GM10248 (cell line): ENCODE measurements around the gene RTN4RL2.

Experiments
- CTCF ChIA-PET: fragments of 300-600 bp; sonication (Branson Sonifier 250); formaldehyde crosslinking; extraction: SDS; loops from one replicate; lab custom pipeline; 2021; ENCODE audit warnings: antibody characterized with exemption; lab: Yijun Ruan, JAX
- POLR2A ChIA-PET: fragments of 350-650 bp; sonication (Branson Sonifier 250); formaldehyde crosslinking; extraction: SDS; loops from one replicate; lab custom pipeline; 2020; ENCODE audit warnings: antibody characterized with exemption; lab: Yijun Ruan, JAX
- DNase-seq: peaks from one replicate; pipeline ENCODE4 v3.0.0; 2012; ENCODE audit errors: extremely low spot score
- CTCF ChIP-seq: IDR thresholded peaks from 2 replicates; pipeline ENCODE4 v1.5.1; 2012; ENCODE audit warnings: mild to moderate bottlenecking, low read depth; ENCODE audit errors: extremely low read depth, missing control alignments, control extremely low read depth

RTN4RL2 gene

DNA sequence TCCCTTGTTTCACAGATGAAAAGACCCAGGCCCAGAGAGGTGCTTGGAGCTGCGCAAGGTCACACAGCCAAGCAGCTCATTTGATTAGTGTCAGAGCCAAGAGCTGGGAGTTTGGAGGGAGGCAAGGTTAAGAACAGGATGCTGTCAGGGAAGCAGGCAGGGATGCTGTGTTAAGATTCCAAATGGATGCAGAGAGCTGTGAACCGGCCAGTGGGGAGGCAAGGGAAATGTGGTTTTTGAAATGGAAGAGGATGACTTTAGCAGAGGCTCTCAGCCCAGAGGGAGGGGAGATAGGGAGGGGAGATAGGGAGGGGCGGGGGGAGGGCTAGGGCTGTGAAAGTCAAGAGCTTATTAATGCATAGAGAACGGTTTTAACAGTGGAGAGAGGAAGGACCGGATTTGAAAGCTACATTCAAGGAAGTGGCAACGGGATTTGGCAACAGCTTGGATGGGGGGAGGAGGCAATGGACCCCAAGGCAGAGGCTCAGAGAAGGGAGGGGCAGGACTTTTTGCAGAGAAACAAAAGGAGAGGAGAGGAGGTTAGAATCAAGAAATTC, 13.0 kb downstream of the RTN4RL2 start:
- ChIA-PET POLR2A (no interaction called here), CTCF (interaction anchor here (1.2 to 4.7 kb wide), 13 partner anchors 9 to 171 kb away, joined by 3 to 89 read pairs (median 5); partner anchors contain the start of gene RTN4RL2)
- no peak for DNase-seq
- no peak for TF ChIP-seq CTCF

DNA sequence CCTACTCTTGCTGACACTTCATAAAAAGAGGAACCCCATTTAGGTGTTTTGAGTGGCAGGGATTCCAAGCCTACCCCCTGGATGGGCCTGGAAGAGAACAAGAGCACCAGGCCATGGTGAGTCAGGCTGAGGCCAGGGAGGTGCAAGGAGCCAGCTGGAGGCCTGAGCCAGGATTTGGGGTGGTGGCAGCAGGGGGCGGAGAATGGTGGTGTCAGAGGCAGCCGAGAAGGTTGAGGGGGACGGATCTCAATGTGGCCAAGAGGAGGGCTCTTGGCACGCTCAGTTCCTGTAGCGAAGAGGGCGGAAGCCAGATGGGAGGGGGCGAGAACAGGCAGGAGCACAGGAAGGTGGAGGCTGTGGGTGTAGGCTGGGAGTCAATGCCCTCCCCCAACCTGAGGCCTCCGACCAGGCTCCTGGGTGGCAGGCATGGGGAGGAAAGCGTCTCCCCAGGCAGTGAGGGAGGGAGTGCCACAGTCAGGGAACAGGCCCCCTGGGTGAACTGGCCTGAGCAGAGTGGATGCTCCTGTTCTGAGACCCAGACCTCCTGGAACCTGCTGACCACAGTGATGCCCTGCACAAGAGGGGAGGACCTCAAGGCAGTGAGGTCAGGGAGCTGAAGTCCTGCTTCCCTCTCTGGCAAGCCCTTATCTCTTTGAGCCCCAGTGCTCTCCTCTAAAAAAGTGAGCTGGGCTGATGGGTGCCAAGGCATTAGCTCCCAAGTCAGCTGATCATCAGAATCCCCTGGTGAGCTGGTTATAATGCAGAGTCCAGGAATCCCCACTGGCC, 13.9 kb downstream of the RTN4RL2 start:
- DNase-seq, result no peak
- CTCF ChIA-PET, result interaction anchor here (0.7 to 4.7 kb wide), 10 partner anchors 8 to 94 kb away, joined by 3 to 89 read pairs (median 4); partner anchors contain the start of gene RTN4RL2
- POLR2A ChIA-PET, result no interaction called here
- no peak for TF ChIP-seq CTCF

- ChIA-PET POLR2A (no interaction called here), CTCF (interaction anchor here (0.7 to 4.7 kb wide), 8 partner anchors 8 to 94 kb away, joined by 3 to 89 read pairs (median 6); partner anchors contain the start of gene RTN4RL2)
- DNase-seq, result no peak
- TF ChIP-seq CTCF, result no peak
These were observed 14.4 kb downstream of the RTN4RL2 start for GRCh38 chr11:57474803-57475115.

DNA sequence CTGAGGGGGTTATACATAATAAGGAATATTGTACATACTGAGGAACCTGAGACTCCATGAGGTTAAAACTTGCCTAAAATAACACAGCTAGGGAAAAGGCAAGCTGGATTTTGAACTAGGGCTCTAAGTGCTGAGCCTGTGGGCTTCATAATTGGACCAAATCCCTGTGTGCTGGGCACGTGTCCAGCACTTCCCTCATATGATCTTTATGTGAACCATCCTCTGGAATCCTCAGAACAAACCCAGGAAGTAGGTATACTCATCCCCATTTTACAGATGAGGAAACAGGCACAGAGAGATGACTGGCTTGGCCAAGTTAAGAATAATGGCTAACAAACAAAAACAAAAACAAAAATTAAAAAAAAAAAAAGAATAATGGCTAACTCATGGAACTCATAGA, 14.9 kb downstream of the RTN4RL2 start:
- POLR2A ChIA-PET, result no interaction called here
- CTCF ChIA-PET, result interaction anchor here (0.7 to 4.7 kb wide), 8 partner anchors 7 to 93 kb away, joined by 3 to 89 read pairs (median 6); partner anchors contain the start of gene RTN4RL2
- no peak for DNase-seq

DNA sequence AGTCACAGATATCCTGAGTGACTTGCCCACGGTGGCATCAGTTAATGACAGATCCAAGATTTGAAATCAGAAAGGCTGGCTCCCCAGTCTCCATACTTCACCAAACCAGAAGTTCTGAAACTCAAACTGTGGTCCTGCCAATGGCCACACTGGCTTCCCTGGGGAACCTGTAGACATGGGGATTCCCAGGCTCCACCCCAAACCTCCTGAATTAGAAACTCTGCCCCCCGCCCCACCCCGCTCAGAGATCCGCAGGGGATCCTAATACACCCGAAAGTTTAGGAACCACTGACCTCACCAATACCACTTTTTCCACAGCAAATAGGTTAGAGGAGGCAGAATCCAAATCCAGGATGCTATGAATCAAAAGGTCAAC, 15.3 kb downstream of the RTN4RL2 start:
- no peak for DNase-seq
- ChIA-PET CTCF (interaction anchor here (1.1 to 9.2 kb wide), 8 partner anchors 10 to 169 kb away, joined by 3 to 200 read pairs (median 6); partner anchors contain the start of genes RTN4RL2, SLC43A3 and SSRP1), POLR2A (no interaction called here)
- TF ChIP-seq CTCF, result no peak

More for the DNA sequence above, 14.9 kb downstream of the RTN4RL2 start:
- TF ChIP-seq CTCF, result no peak

DNA sequence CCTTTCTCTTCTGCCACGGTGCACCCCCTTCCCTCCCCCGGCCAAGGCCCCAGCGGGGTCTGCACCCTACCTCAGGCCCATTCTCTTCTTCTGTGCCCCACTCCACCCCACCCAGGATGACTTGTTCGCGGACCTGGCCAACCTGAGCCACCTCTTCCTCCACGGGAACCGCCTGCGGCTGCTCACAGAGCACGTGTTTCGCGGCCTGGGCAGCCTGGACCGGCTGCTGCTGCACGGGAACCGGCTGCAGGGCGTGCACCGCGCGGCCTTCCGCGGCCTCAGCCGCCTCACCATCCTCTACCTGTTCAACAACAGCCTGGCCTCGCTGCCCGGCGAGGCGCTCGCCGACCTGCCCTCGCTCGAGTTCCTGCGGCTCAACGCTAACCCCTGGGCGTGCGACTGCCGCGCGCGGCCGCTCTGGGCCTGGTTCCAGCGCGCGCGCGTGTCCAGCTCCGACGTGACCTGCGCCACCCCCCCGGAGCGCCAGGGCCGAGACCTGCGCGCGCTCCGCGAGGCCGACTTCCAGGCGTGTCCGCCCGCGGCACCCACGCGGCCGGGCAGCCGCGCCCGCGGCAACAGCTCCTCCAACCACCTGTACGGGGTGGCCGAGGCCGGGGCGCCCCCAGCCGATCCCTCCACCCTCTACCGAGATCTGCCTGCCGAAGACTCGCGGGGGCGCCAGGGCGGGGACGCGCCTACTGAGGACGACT, 15.9 kb downstream of the RTN4RL2 start:
- CTCF ChIA-PET, result interaction anchor here (0.6 to 9.2 kb wide), 12 partner anchors 9 to 169 kb away, joined by 3 to 200 read pairs (median 4); partner anchors contain the start of genes RTN4RL2, SLC43A3 and SSRP1
- POLR2A ChIA-PET, result no interaction called here
- peak; percentile 55 for DNase-seq

More for the DNA sequence above, 15.9 kb downstream of the RTN4RL2 start:
- no peak for TF ChIP-seq CTCF
